OCI-LY7 (cell line): Measurements from ENCODE around the gene HOXA3.
A peak's percentile ranks its signal among the peaks of the same experiment; 100 is the strongest.

Source experiments
- CTCF ChIP-seq: fragments of 200-600 bp; sonication (generic); conservative IDR thresholded peaks from 2 replicates; pipeline ENCODE4 v1.5.1; 2014; ENCODE audit warnings: mild to moderate bottlenecking, antibody characterized with exemption, low read length, moderate library complexity, mixed read lengths
- EZH2phosphoT487 ChIP-seq: fragments of 200-600 bp; sonication (generic); IDR thresholded peaks from 2 replicates; pipeline ENCODE4 v1.6.1; 2018; ENCODE audit warnings: low read depth, borderline replicate concordance, mild to moderate bottlenecking, mixed run types, antibody characterized with exemption, low read length, moderate library complexity, mixed read lengths

GRCh38 chr7:27160546-27161213 lies 8.3 kb upstream of the HOXA3 start:
- TF ChIP-seq CTCF (peak; percentile 94), EZH2phosphoT487 (no peak)
